ENCODE measurements around the gene EWSR1.

The EWSR1 gene

DNA sequence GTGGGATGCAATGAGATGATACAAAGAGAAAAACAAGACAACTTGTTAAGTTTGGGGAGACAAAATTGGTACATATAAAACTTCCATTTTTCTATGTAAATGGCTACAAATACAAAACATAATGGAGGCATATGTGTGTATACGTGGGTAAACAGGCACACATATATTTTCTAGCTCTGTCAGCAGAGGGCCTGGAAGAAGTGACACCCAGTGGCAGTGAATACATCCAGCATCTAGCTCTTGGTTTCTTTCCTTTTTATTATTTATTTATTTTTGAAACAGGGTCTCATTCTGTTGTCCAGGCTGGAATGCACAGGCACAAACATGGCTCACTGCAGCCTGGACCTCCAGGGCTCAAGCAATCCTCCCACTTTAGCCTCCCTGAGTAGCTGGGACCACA, 52.5 kb downstream of the EWSR1 start:
- no peak for DNase-seq

DNA sequence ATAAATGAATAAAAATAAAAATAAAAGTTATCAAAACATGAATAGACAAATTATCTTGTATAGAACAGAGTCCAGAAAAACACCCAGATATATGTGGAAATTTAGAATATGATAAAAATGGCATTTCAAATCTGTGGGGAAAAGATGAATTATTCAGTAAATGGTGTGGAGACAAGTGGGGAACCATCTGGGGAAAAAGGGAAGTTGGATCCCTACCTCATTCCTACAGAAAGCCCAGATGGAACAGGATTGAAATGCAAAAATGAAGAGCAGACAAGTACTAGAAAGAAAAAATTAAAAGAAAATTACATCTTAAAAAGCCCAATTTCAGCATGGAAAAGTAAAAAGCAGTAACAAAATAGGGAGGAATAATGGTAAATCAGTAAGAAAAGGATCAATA, 55.6 kb downstream of the EWSR1 start:
- no peak for DNase-seq

GRCh38 chr22:29325356-29325755, 57.3 kb downstream of the EWSR1 start:
- no peak for DNase-seq

- no peak for DNase-seq
These were observed 57.8 kb downstream of the EWSR1 start for GRCh38 chr22:29325785-29326315.

DNA sequence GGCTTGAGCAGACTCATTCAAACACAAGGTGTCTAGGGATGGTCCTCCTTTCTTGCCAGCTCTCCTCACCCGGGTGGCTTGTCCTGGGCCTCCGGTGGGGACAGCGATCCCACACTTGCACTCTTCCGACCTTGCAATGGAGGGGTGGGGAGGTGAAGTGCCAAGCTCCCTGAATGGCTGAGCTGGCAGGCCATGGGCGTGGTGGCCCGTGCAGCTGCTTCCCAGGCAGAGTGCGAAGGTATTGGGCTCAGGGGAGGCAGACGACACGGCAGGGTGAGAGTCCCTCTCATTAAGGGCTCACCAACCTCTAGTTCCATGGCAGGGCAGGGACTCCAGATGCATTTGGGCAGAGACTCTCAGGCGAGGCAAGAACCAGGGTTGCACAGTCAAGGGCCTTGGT, 58.4 kb downstream of the EWSR1 start:
- no peak for DNase-seq

DNA sequence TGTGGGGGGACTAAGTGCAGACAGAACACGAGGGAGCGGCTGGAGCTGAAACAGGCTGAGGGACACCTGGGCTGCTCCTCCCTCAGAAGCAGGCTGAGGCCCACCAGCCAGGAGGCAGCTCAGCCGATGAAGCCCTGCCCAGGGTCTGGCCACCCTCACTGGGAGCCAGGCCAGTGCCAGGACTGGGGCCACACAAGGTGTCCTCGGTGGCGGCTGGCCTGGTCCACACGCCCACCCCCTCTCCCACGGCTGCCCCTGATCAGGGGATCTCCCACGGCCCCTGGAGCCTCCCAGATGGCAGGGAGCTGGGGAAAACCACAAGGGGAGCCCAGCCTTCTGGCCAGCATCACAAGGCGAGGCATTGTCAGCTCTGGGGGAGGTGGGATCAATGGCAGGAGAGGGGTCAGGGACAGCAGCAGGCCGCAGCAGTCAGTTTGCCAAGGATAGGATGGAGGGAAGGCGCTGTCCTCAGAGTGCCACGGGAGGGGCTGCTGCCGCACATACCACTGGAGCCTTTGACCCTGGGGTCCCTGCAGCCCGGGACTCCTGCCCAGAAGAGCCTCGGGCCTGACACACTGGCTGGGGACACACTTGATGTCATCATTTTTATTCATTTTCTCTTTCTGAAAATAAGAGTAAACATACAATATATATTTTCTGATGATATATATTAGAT, 59.2 kb downstream of the EWSR1 start:
- no peak for DNase-seq

DNA sequence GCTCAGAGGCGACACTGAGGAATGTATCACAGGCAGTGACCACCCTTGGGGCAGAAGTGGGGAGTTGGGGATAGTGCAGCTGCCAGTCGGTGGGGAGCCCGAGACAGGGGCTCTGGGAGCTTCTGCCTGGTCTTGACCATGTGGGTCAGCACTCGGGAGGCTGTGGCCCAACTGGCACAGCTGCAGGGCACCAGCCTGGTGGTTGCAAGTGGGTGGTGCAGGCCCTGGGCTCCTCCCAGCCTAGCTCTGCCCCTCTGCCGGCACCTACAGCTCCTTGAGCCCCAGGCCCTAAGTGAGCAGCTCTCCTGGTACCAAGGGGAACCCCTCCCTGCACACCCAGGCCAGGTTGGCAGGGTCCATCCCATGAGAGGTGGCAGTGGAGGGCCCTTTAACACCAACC, 60.0 kb downstream of the EWSR1 start:
- no peak for DNase-seq

DNA sequence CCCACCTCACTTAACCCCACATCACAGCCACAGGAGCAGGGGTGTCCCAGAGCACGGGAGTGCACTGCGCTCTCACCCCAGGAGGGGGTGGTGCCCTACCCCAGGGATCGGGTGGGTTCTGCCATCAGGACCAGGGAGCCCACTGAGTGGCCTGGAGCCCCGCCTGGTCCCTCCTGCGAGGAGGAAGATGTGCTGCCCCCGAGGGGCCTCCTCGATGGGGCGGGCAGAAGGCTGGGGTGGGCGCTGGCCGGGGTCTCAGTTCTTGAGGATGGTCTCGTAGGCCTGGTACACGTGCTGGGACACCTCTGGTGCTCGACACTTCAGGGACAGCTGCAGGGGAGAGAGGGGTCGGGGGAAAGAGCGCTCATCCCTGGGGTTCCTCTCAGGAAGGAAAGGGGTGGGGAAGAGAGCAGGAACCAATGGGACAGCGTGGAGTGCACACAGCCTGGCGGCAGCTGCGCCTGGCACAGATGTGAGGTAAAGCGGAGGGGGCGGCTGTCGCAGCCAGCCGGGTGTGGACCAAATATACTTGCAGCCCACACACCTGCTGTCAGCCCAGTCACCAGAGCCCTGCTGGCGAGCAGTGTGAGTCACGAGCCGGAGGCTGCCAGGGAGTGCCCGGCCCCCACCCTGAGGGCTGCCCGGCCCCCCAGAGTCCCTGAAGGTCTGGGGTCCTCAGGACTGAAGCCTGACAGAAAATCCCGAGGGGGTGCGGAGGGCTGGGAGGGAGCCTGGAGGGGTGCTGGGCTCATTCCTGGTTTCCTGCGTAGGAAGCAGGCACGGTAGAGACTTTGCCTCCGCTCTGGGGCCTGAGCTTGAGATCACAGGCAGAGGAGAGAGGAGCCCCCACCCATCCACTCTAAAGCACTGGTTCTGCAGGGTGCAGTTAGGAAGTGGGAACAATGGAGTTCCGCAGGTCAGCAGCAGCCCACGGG, 60.8 kb downstream of the EWSR1 start:
- DNase-seq = no peak

DNA sequence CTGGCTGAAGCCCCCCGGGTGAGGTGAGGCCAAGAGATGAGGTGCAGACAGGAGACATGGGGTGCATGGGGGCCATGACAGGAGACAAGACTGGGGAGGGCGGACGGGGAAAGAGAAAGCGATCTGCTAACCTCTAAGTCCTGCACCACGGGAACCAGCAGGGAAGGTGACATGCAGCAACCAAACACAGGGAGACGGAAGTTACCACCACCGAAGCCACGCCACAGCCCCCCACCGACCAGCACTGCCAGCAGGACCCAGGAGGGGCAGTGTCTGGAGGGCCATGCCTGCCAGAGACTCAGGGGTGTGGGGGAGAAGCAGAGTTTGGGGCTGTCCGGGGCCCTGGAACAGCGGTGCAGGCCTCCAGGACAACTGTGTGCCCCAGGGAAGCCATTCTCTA, 61.5 kb downstream of the EWSR1 start:
- no peak for DNase-seq

DNA sequence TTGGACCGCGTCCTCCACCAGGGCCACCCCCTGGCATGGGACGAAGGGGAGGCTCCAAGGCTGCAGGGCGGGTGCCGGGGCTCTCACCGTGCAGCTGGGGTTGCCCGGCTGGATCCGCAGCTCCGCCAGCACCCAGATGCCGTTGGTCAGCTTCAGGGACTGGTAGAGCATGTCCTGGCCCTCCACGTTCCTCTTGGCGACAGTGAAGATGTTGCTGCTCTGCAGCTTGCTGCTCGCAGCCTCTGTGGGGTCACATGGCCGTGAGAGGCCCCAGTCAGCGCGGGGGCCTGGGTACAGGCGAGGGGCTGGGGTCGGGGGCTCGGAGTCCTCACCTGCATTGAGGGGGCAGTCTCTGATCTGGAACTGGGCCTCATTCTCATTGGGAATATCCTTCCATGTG, 62.2 kb downstream of the EWSR1 start:
- DNase-seq = no peak

GRCh38 chr22:29330753-29331152, 62.7 kb downstream of the EWSR1 start:
- DNase-seq = no peak

GRCh38 chr22:29331213-29331612, 63.1 kb downstream of the EWSR1 start:
- DNase-seq = no peak

- no peak for DNase-seq
These were observed 63.7 kb downstream of the EWSR1 start for GRCh38 chr22:29331658-29332300.

- no peak for DNase-seq
These were observed 64.9 kb downstream of the EWSR1 start for GRCh38 chr22:29332886-29333496.

GRCh38 chr22:29334148-29334547, 66.1 kb downstream of the EWSR1 start:
- no peak for DNase-seq

DNA sequence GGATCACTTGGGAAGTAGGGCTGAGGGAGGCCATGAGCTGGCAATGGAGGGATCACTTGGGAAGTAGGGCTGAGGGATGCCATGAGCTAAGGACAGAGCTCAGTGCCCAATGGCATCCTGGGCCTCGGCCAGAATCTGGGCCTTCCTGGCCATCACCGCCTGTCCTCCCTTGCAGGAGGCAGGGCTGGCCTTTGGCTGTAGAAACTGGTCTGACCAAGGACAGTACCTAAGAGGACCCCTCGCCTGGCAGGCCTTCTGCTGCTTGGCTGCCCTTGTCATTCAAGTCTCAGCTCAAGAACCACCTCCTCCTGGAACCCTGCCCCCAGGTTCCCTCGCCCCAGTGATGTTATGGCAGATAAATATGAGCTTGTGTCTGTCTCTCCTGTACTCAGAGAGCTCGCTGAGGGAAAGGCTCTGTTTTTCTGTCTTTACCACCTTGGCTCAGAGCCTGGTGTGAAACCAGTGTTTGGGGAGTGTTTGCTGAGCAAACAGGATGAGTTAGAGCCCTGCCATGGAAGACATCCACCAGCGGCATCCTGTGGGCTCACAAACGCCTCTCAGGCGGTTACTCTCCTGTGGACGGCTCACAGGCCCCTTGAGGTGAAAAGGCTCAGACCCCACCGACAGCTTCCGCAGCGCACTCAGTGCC, 66.8 kb downstream of the EWSR1 start:
- DNase-seq = no peak

GRCh38 chr22:29335656-29336055, 67.6 kb downstream of the EWSR1 start:
- no peak for DNase-seq

DNA sequence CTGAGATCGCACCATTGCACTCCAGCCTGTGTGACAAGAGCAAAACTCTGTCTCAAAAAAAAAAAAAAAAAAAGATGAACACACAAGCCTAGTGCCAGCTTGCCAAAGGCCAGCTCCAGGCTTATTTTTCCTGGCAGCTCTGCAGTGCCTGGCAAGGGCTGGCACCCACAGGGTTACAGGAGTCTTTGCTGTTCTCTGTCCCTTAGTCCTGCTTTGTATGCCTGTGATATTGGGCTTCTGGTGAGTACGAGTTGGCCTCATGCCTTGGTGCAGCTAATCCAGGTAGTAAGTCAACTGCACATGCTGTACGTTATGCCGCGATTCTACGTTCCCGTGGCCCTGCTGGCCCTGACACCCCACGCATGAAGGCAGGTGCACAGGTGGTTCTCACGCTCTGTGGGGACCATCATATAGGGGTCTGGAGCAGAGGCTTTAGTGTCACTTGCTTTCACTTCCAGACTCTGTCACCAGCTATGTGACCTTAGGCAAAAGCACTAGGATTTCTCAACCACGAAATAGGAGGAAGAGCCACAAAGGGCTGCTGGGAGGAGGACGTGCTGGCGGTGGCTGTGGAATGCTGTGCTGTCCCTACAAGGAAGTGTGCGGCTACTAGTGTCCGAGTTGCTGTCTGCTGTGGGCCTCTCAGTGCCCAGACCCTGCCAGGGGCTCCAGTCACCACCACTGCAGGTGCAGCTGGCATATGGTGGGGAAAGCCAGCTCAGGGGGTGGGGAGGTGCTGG, 68.9 kb downstream of the EWSR1 start:
- no peak for DNase-seq

DNA sequence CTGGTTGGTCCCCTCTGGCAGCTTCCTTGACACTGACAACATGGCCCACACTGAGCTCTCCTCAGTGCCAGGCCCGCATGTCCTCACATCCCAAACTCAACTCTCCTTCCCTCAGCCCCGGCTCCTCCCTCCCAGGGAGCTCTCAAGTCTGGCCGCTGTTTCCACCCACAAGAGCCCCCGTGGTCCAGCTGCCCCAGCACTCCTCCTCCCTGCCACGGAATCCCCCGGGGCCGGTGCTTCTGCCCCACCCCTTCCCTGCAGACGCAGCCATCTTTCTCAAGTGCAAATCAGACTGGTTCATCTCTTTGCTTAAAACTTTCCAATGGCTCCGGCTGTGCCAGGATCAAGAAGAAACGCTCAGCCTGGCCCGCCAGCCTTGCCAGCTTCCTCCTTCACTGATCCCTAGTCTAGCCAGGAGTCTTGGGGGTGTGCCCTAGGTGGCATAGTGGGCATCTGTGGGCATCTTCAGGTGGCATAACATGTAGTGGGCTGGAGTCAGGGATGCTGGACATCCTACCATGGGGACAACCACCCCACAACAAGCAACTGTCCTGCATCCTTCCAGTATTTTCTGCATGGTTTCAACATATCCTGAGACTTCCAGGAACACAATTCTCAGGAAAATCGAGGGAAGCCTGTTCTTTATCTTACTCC, 69.7 kb downstream of the EWSR1 start:
- no peak for DNase-seq

DNA sequence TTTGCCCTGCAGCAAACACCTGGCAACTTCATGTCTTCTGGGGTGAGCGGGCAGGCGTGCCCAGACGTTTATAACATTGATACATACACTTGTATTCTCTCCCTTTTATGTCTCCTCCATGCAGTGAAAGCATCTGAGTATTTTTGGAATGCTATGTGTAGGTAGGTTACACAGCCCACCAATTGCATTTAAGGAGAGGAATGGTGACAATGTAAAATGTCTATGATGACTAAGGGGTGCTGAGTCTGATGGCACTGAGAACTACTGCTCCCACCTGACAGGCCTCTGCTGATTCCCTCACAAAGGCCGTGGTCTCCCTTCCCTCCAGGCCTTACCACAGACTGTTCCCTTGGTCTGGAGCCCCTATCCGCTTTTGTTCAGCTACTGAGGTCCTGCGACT, 70.3 kb downstream of the EWSR1 start:
- no peak for DNase-seq
